Endodermal cell (in vitro differentiated cells): ENCODE measurements around the gene PRDM16. TPM values are rescaled to one million over a fixed set of nuclear protein-coding genes. Genes with fewer than 3 reads are reported as not detected.

Experiments
- DNase-seq: peaks from one replicate; pipeline ENCODE4 v3.0.0-alpha.2; 2017
- H3K27ac ChIP-seq: 2 replicates; pipeline ENCODE4 v1.5.1; 2013; ENCODE audit warnings: mild to moderate bottlenecking, low read depth, low read length, moderate library complexity
- H3K27me3 ChIP-seq: 2 replicates; pipeline ENCODE4 v1.6.1; 2013; ENCODE audit warnings: mild to moderate bottlenecking, low read length, moderate library complexity; ENCODE audit not compliant: insufficient read depth, control insufficient read depth, poor library complexity, severe bottlenecking
- H3K36me3 ChIP-seq: 2 replicates; pipeline ENCODE4 v1.7.0; 2013; ENCODE audit warnings: mild to moderate bottlenecking, low read length, moderate library complexity; ENCODE audit not compliant: control insufficient read depth, insufficient read depth
- H3K4me1 ChIP-seq: one replicate; pipeline ENCODE4 v1.7.0; 2013; ENCODE audit warnings: low read length; ENCODE audit not compliant: control insufficient read depth, insufficient read depth
- H3K4me3 ChIP-seq: 2 replicates; pipeline ENCODE4 v1.5.1; 2013; ENCODE audit warnings: mild to moderate bottlenecking, low read length, moderate library complexity
- H3K9ac ChIP-seq: 2 replicates; pipeline ENCODE4 v1.6.1; 2013; ENCODE audit warnings: mild to moderate bottlenecking, low read length, moderate library complexity; ENCODE audit not compliant: poor library complexity, severe bottlenecking; ENCODE audit errors: extremely low read depth
- H3K9me3 ChIP-seq: 2 replicates; pipeline ENCODE4 v1.6.1; 2013; ENCODE audit warnings: mild to moderate bottlenecking, low read length, moderate library complexity; ENCODE audit not compliant: control insufficient read depth
- H3K27ac Mint-ChIP-seq: 2 replicates; pipeline ENCODE4 v1.8.0; 2020; ENCODE audit warnings: mixed read lengths
- H3K27me3 Mint-ChIP-seq: 2 replicates; pipeline ENCODE4 v1.8.0; 2021; ENCODE audit warnings: mild to moderate bottlenecking, mixed read lengths; ENCODE audit not compliant: insufficient read depth
- H3K36me3 Mint-ChIP-seq: 2 replicates; pipeline ENCODE4 v1.8.0; 2020; ENCODE audit warnings: low read depth, mixed read lengths
- H3K4me1 Mint-ChIP-seq: 2 replicates; pipeline ENCODE4 v1.8.0; 2020; ENCODE audit warnings: mixed read lengths
- H3K4me3 Mint-ChIP-seq: 2 replicates; pipeline ENCODE4 v1.8.0; 2020; ENCODE audit warnings: mild to moderate bottlenecking, moderate library complexity, mixed read lengths
- H3K9me3 Mint-ChIP-seq: 2 replicates; pipeline ENCODE4 v1.8.0; 2020; ENCODE audit warnings: mild to moderate bottlenecking, mixed read lengths
- WGBS, 2 experiments: methylation state at CpG; one replicate each; pipeline versions ENCODE4 v1.1.5 to v1.1.7; 2013; ENCODE audit warnings: missing lambda C conversion rate in 2 of 2, mixed read lengths in 1 of 2; ENCODE audit not compliant: insufficient coverage in 1 of 2, insufficient read length in 1 of 2; 5-methylcytosine and 5-hydroxymethylcytosine counted together
- total RNA-seq, 2 donors: library from RNA; stranded (reverse); fragmentation: NEBNext Ultra II Directional in 1 of 2; extraction: Animal tissue kit (Norgen Biotek cat#: 25700) in 1 of 2; gene quantifications; 2 replicates in 1 of 2; 3 replicates in 1 of 2; pipeline ENCODE4 v1.2.1, GENCODE V29; 2021
- TF ChIP-seq, protein P1 (sequence below): fragments of 200-600 bp; sonication (generic); conservative IDR thresholded peaks from 2 replicates; pipeline ENCODE4 v1.5.0; 2021; ENCODE audit warnings: antibody characterized with exemption, mild to moderate bottlenecking

Gene PRDM16
- total RNA-seq, 2 donors from 2014 or later, result 2.1 to 4.0 TPM

DNA sequence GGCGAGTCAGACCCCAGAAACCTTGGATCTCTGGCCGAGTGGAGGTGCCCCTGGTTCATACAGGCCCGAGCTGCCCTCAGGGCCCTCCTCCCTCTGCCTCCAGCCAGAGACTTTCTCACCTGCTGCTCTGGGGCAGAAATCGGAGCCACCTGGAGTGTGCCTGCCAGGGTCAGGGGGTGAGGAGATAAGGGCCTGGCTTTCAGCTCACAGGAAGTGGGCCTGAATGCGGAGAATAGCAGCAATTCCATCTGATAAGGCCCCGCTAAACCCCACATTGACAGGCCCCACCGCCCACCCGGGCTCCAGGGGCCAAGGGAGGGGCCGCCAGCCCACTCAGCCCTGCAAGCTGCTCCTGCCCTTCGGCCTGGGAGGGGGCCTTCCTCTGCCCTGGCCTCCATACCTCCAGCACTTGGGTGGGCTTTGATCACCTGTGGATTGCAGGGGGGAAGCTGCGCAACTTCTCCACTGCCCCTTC lies 261.8 kb downstream of the PRDM16 start:
- Histone ChIP-seq H3K27ac (no peak overlapping the region), H3K36me3 (no peaks in the 10 kb centered on the region), H3K4me1 (peaks cover 21% of the 10 kb centered on the region), H3K27me3 (no peaks in the 10 kb centered on the region), H3K4me3 (no peak overlapping the region), H3K9me3 (no peaks in the 10 kb centered on the region), H3K9ac (no peak overlapping the region)
- peak; percentile 74 for DNase-seq
- TF ChIP-seq, protein P1, sequence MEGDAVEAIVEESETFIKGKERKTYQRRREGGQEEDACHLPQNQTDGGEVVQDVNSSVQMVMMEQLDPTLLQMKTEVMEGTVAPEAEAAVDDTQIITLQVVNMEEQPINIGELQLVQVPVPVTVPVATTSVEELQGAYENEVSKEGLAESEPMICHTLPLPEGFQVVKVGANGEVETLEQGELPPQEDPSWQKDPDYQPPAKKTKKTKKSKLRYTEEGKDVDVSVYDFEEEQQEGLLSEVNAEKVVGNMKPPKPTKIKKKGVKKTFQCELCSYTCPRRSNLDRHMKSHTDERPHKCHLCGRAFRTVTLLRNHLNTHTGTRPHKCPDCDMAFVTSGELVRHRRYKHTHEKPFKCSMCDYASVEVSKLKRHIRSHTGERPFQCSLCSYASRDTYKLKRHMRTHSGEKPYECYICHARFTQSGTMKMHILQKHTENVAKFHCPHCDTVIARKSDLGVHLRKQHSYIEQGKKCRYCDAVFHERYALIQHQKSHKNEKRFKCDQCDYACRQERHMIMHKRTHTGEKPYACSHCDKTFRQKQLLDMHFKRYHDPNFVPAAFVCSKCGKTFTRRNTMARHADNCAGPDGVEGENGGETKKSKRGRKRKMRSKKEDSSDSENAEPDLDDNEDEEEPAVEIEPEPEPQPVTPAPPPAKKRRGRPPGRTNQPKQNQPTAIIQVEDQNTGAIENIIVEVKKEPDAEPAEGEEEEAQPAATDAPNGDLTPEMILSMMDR, result no peak
- Mint-ChIP-seq H3K4me1 (peaks cover 12% of the 10 kb centered on the region), H3K4me3 (no peak overlapping the region), H3K27me3 (peaks cover 6% of the 10 kb centered on the region), H3K27ac (peak overlapping the region; percentile 30), H3K36me3 (no peaks in the 10 kb centered on the region), H3K9me3 (no peaks in the 10 kb centered on the region)
- WGBS, 2 experiments, result 61 to 75% methylated on average over 2 to 11 of the region's 11 CpGs

DNA sequence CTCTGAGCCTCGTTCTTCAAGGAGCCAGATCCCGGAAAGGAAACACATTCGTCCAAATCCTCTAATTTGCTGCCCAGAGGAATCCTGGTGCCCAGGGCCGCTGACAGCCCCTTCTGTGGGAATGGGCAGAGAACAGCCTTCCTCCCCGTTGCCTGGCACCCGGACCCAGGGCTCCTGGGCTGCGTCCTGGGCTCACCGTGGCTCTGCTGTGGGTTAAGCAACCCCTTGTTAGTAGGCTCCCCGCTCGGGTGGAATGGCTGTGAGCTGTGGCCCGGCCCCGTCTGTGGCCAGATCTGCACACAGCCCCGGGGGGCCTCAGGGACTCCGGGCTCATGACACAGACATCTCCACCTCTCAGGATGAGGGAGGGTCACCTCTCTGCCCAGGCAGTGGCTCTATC lies 262.6 kb downstream of the PRDM16 start:
- no peak overlapping the region for H3K4me3 ChIP-seq
- Mint-ChIP-seq H3K27me3 (peaks cover 6% of the 10 kb centered on the region), H3K9me3 (no peaks in the 10 kb centered on the region), H3K36me3 (no peaks in the 10 kb centered on the region), H3K27ac (peak overlapping the region; percentile 30), H3K4me3 (no peak overlapping the region), H3K4me1 (peaks cover 12% of the 10 kb centered on the region)
- no peaks in the 10 kb centered on the region for H3K36me3 ChIP-seq
- TF ChIP-seq, protein P1, result no peak
- no peak overlapping the region for H3K27ac ChIP-seq
- H3K27me3 ChIP-seq, result no peaks in the 10 kb centered on the region
- peaks cover 21% of the 10 kb centered on the region for H3K4me1 ChIP-seq
- no peak for DNase-seq
- peaks cover 1% of the 10 kb centered on the region for H3K9me3 ChIP-seq
- 90 to 92% methylated on average over 4 to 14 of the region's 14 CpGs for WGBS, 2 experiments
- H3K9ac ChIP-seq, result no peak overlapping the region

DNA sequence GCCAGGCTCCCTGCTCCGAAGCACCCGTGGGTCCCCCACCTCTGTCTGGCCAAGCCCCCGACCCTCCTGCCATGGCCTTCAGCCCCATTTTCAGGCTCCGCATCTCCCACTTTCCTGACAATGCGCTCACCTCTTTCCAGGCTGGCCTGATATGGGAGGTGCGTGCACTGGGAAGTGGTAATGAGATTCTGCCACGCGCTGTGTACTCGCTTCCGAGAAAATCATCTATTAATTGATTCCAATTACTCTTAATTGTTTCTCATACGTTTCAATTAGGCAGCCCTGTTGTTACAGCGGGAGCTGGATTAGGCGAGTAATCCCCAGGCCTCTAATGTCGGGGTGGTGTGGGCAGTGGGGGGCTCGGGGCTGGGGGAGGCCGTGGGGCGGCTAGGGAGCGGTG lies 263.0 kb downstream of the PRDM16 start:
- TF ChIP-seq, protein P1, result no peak
- peaks cover 6% of the 10 kb centered on the region for H3K27me3 Mint-ChIP-seq
- no peaks in the 10 kb centered on the region for H3K27me3 ChIP-seq
- no peak for DNase-seq
- no peak overlapping the region for H3K27ac ChIP-seq
- no peak overlapping the region for H3K4me3 Mint-ChIP-seq
- 92 to 100% methylated on average over 3 to 15 of the region's 18 CpGs for WGBS, 2 experiments
- H3K36me3 ChIP-seq, result no peaks in the 10 kb centered on the region
- no peak overlapping the region for H3K27ac Mint-ChIP-seq
- no peaks in the 10 kb centered on the region for H3K36me3 Mint-ChIP-seq
- no peaks in the 10 kb centered on the region for H3K9me3 Mint-ChIP-seq
- H3K9me3 ChIP-seq, result peaks cover 5% of the 10 kb centered on the region
- peaks cover 12% of the 10 kb centered on the region for H3K4me1 Mint-ChIP-seq
- H3K9ac ChIP-seq, result no peak overlapping the region
- H3K4me3 ChIP-seq, result no peak overlapping the region
- peaks cover 21% of the 10 kb centered on the region for H3K4me1 ChIP-seq
